Measurements from ENCODE around the gene PEPD.

- TF ChIP-seq, protein P1, sequence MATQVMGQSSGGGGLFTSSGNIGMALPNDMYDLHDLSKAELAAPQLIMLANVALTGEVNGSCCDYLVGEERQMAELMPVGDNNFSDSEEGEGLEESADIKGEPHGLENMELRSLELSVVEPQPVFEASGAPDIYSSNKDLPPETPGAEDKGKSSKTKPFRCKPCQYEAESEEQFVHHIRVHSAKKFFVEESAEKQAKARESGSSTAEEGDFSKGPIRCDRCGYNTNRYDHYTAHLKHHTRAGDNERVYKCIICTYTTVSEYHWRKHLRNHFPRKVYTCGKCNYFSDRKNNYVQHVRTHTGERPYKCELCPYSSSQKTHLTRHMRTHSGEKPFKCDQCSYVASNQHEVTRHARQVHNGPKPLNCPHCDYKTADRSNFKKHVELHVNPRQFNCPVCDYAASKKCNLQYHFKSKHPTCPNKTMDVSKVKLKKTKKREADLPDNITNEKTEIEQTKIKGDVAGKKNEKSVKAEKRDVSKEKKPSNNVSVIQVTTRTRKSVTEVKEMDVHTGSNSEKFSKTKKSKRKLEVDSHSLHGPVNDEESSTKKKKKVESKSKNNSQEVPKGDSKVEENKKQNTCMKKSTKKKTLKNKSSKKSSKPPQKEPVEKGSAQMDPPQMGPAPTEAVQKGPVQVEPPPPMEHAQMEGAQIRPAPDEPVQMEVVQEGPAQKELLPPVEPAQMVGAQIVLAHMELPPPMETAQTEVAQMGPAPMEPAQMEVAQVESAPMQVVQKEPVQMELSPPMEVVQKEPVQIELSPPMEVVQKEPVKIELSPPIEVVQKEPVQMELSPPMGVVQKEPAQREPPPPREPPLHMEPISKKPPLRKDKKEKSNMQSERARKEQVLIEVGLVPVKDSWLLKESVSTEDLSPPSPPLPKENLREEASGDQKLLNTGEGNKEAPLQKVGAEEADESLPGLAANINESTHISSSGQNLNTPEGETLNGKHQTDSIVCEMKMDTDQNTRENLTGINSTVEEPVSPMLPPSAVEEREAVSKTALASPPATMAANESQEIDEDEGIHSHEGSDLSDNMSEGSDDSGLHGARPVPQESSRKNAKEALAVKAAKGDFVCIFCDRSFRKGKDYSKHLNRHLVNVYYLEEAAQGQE (IDR thresholded peaks at IDR 0.05; ENCODE audit: insufficient read depth in 1 of 2, low read depth in 2 of 2, low read length in 2 of 2) = no peak
- no peak for TF ChIP-seq TAF1 (IDR thresholded peaks at IDR 0.05; ENCODE audit: borderline replicate concordance, insufficient read depth, low read length)
- TF ChIP-seq POLR2AphosphoS5 (IDR thresholded peaks at IDR 0.05; ENCODE audit: low read depth, low read length) = no peak
- no peak for TF ChIP-seq SIN3A (IDR thresholded peaks at IDR 0.05; ENCODE audit: borderline replicate concordance, insufficient read depth, low read length)
- TF ChIP-seq FOXP2 (optimal IDR thresholded peaks at IDR 0.05; ENCODE audit: borderline replicate concordance, extremely low read depth, extremely low read length, insufficient read depth) = no peak
Measured at GRCh38 chr19:33500991-33501390, 20.6 kb downstream of the PEPD start.

Data from PFSK-1 (cell line).